Uterus (tissue), 4 donors: ENCODE data around the gene KRT6A. TPM values are rescaled to one million over a fixed set of nuclear protein-coding genes. Genes with fewer than 3 reads are reported as not detected.

Experiments
- DNase-seq, 2 donors: peaks; one replicate each; pipeline ENCODE4 v3.0.0-alpha.2; 2019 to 2020
- H3K27ac ChIP-seq, 2 donors: fragments of 200-600 bp; sonication (generic); 1 replicate in 1 of 2; 2 replicates in 1 of 2; pipeline ENCODE4 v1.5.1; 2016 to 2018
- H3K27me3 ChIP-seq, 2 donors: fragments of 200-600 bp; sonication (generic); one replicate each; pipeline ENCODE4 v1.5.1; 2018 to 2019; ENCODE audit warnings: control low read depth in 1 of 2
- H3K36me3 ChIP-seq, 2 donors: fragments of 200-600 bp; sonication (generic); one replicate each; pipeline ENCODE4 v1.5.1; 2019; ENCODE audit warnings: control low read depth in 1 of 2
- H3K4me1 ChIP-seq, 2 donors: fragments of 200-600 bp; sonication (generic); one replicate each; pipeline ENCODE4 v1.5.1; 2018 to 2019; ENCODE audit warnings: control low read depth in 1 of 2
- H3K4me3 ChIP-seq, 2 donors: fragments of 200-600 bp; sonication (generic); 1 replicate in 1 of 2; 2 replicates in 1 of 2; pipeline ENCODE4 v1.5.1; 2018 to 2019; ENCODE audit warnings: mild to moderate bottlenecking in 1 of 2
- H3K9me3 ChIP-seq, 2 donors: fragments of 200-600 bp; sonication (generic); one replicate each; pipeline ENCODE4 v1.5.1; 2019; ENCODE audit warnings: control low read depth in 1 of 2
- CTCF ChIP-seq, 4 experiments: fragments of 200-600 bp in 2 of 4; fragments of 450-650 bp in 2 of 4; sonication (generic) in 2 of 4; IDR thresholded peaks; one replicate each; pipeline ENCODE4 v1.5.1; 2016 to 2019; ENCODE audit warnings: antibody characterized with exemption in 4 of 4, mild to moderate bottlenecking in 2 of 4, moderate library complexity in 1 of 4
- POLR2A ChIP-seq, 2 donors: fragments of 450-650 bp; IDR thresholded peaks; one replicate each; pipeline ENCODE4 v1.6.1; 2016; ENCODE audit warnings: antibody characterized with exemption in 2 of 2, mild to moderate bottlenecking in 1 of 2, moderate library complexity in 1 of 2
- intact Hi-C: fragments of 100-400 bp; cut with DNase I; formaldehyde crosslinking; loops from one replicate; pipeline ENCODE4 v1.15.1; 2023; ENCODE audit warnings: low total_unique reads
- total RNA-seq, 4 donors: library from RNA; depleted of rRNA in 3 of 4; stranded (reverse); fragments of >200 nt in 3 of 4; gene quantifications; one replicate each; pipeline versions ENCODE4 v1.1.0 to v1.2.4, GENCODE V29; 2014 to 2023
- donor health status: DM: yes; HTN: yes; CAD: no.

KRT6A gene
- total RNA-seq, 4 donors from 2014 or later, result 0.90 to 48.5 (median 1.7) TPM; not detected in 1

GRCh38 chr12:52477651-52478050 lies 15.4 kb downstream of the KRT6A start:
- Histone ChIP-seq H3K4me1 (no peaks in the 10 kb centered on the region), H3K27me3 (peaks cover 0 to 4% of the 10 kb centered on the region in 2 donors), H3K9me3 (no peaks in the 10 kb centered on the region), H3K27ac (no peak overlapping the region), H3K4me3 (no peak overlapping the region), H3K36me3 (no peaks in the 10 kb centered on the region)
- DNase-seq, result no peak
- TF ChIP-seq POLR2A (IDR thresholded peaks at IDR 0.05) (no peak), CTCF (IDR thresholded peaks at IDR 0.05) (no peak)
- intact Hi-C loops, result no loop called here

GRCh38 chr12:52474212-52474611 lies 18.8 kb downstream of the KRT6A start:
- H3K9me3 ChIP-seq, result no peaks in the 10 kb centered on the region
- DNase-seq, result no peak
- H3K36me3 ChIP-seq, result no peaks in the 10 kb centered on the region
- H3K4me3 ChIP-seq, result no peak overlapping the region
- no peak for TF ChIP-seq CTCF (IDR thresholded peaks at IDR 0.05)
- no peak for TF ChIP-seq POLR2A (IDR thresholded peaks at IDR 0.05)
- intact Hi-C loops, result no loop called here
- no peaks in the 10 kb centered on the region for H3K4me1 ChIP-seq
- no peaks in the 10 kb centered on the region for H3K27me3 ChIP-seq
- H3K27ac ChIP-seq, result no peak overlapping the region

- no peak for TF ChIP-seq CTCF (IDR thresholded peaks at IDR 0.05)
- TF ChIP-seq POLR2A (IDR thresholded peaks at IDR 0.05), result no peak
- Histone ChIP-seq H3K36me3 (no peaks in the 10 kb centered on the region), H3K27ac (no peak within 1 kb of the TSS), H3K4me1 (no peaks in the 10 kb centered on the region), H3K9me3 (no peaks in the 10 kb centered on the region), H3K4me3 (no peak within 1 kb of the TSS), H3K27me3 (no peaks in the 10 kb centered on the region)
- DNase-seq, result no peak
- intact Hi-C loops, result no loop called here
Measured at GRCh38 chr12:52473768-52474167, 19.3 kb downstream of the KRT6A start, which contains the start of gene KRT6C. TSS of gene KRT6C (minus strand) at chr12:52473805. CDS start at chr12:52473737, 68 bp downstream.

- H3K36me3 ChIP-seq, result no peaks in the 10 kb centered on the region
- intact Hi-C loops, result no loop called here
- H3K9me3 ChIP-seq, result no peaks in the 10 kb centered on the region
- no peak overlapping the region for H3K27ac ChIP-seq
- H3K4me1 ChIP-seq, result no peaks in the 10 kb centered on the region
- H3K4me3 ChIP-seq, result no peak overlapping the region
- TF ChIP-seq CTCF (IDR thresholded peaks at IDR 0.05) (no peak), POLR2A (IDR thresholded peaks at IDR 0.05) (no peak)
- H3K27me3 ChIP-seq, result no peaks in the 10 kb centered on the region
- DNase-seq, result no peak
Measured at GRCh38 chr12:52469853-52470252, 23.2 kb downstream of the KRT6A start.

- no peak for TF ChIP-seq POLR2A (IDR thresholded peaks at IDR 0.05)
- no peak for TF ChIP-seq CTCF (IDR thresholded peaks at IDR 0.05)
- Histone ChIP-seq H3K9me3 (no peaks in the 10 kb centered on the region), H3K27me3 (no peaks in the 10 kb centered on the region), H3K4me1 (no peaks in the 10 kb centered on the region), H3K4me3 (no peak overlapping the region), H3K27ac (no peak overlapping the region), H3K36me3 (no peaks in the 10 kb centered on the region)
- intact Hi-C loops, result no loop called here
- DNase-seq, result no peak
Measured at GRCh38 chr12:52464897-52465296, 28.2 kb downstream of the KRT6A start.
